MV-4-11 (cell line): Measurements from ENCODE around the gene ITIH6.

Source experiments
- DNase-seq: peaks from one replicate; lab custom pipeline; 2025; lab: John Stamatoyannopoulos, UW

The ITIH6 gene

DNA sequence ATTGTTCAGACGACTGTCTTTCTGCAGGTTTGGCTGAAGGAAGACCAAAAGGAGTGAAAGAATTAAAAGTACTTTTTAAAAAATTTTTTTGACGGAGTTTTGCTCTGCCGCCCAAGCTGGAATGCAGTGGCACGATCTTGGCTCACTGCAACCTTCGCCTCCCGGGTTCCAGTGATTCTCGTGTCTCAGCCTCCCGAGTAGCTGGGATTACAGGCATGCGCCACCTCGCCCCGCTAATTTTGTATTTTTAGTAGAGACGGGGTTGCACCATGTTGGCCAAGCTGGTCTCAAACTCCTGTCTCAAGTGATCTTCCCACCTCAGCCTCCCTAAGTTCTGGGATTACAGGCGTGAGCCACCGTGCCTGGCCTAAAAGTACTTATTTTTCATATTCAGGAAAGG is 86.3 kb downstream of the ITIH6 start:
- no peak for DNase-seq

DNA sequence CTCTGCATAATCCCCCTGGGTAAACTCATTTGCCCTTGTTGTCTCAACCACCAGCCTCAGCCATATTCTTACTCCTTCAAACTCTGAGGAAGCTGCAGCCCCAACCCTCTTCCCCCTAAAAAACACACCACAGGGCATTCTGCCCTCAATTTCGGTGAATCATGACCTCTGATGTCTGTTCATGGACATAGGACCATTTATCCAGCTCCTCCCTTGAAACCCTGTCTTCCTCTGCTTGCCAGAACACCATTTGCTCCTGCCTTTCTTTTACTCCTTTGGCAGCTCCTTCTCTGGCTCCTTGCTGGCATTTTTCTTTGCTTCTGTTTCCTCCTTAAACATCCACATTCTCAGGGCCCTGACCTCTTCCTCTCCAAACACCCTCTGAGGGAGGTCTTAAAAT is 87.1 kb downstream of the ITIH6 start:
- no peak for DNase-seq

DNA sequence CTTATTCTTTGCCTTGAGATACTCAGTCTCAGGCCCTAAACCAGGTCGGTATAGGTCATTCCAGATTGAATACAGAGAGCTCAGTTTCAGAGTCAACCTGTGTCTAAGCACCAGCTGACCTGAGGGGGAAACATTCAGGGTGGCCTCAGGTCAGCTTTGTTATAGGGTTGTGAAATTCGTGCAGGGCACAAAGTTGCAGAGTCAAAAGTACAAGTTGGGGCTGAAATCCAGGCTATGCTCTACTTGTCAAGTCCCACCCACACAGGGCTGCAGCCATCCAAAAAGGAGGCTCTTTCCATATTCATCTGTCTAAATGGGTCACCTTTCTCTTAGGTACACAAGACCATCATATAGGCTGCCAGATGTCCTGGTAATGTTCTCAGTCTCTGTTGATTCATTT is 89.7 kb downstream of the ITIH6 start:
- DNase-seq: no peak
